Adrenal gland (tissue), 12 donors: ENCODE data around the gene MMADHC. TPM values are rescaled to one million over a fixed set of nuclear protein-coding genes. Genes with fewer than 3 reads are reported as not detected.
A peak's percentile ranks its signal among the peaks of the same experiment; 100 is the strongest.

Source experiments
- DNase-seq, 7 donors: peaks; one replicate each; pipeline ENCODE4 v3.0.0-alpha.2; 2019 to 2020
- H3K27ac ChIP-seq, 5 donors: fragments of 200-600 bp; sonication (generic) in 4 of 5; 1 replicate in 3 of 5; 2 replicates in 2 of 5; pipeline versions ENCODE4 v1.5.1 to v1.8.0; 2016 to 2020; ENCODE audit warnings: mild to moderate bottlenecking in 1 of 5
- H3K27me3 ChIP-seq: fragments of 200-600 bp; 2 replicates; pipeline ENCODE4 v1.8.0; 2021
- H3K36me3 ChIP-seq, 2 donors: fragments of 200-600 bp; replicated peaks in 1 of 2; 1 replicate in 1 of 2; 2 replicates in 1 of 2; pipeline versions ENCODE4 v1.5.1 to v1.8.0; 2018 to 2022
- H3K4me1 ChIP-seq, 2 donors: fragments of 200-600 bp; replicated peaks in 1 of 2; 1 replicate in 1 of 2; 2 replicates in 1 of 2; pipeline versions ENCODE4 v1.5.1 to v1.8.0; 2018 to 2021
- H3K4me3 ChIP-seq, 4 donors: fragments of 200-600 bp; sonication (generic) in 3 of 4; one replicate each; pipeline ENCODE4 v1.5.1; 2016 to 2018
- H3K9me3 ChIP-seq, 3 donors: fragments of 200-600 bp; sonication (generic) in 1 of 3; replicated peaks in 1 of 3; 1 replicate in 2 of 3; 2 replicates in 1 of 3; pipeline versions ENCODE4 v1.5.1 to v1.8.0; 2016 to 2021
- POLR2A ChIP-seq, 2 donors: fragments of 450-650 bp; IDR thresholded peaks; one replicate each; pipeline ENCODE4 v1.6.1; 2017; ENCODE audit warnings: antibody characterized with exemption in 2 of 2, mild to moderate bottlenecking in 2 of 2, moderate library complexity in 1 of 2
- WGBS, 4 donors: extraction: QIAGEN DNeasy Blood & Tissue Kit in 2 of 4; methylation state at CpG; one replicate each; pipeline versions ENCODE4 v1.1.5 to v1.1.7; 2013 to 2017; 5-methylcytosine and 5-hydroxymethylcytosine counted together
- intact Hi-C, 2 donors: fragments of 100-400 bp; cut with DNase I; formaldehyde crosslinking; loops; one replicate each; pipeline versions ENCODE4 v1.14.1 to v1.15.0; 2022 to 2023
- polyA plus RNA-seq, 3 donors: library from polyadenylated mRNA; stranded (reverse); fragments of 200-250 nt in 2 of 3; fragments of 350-450 nt in 1 of 3; fragmentation: Illumina TruSeq in 1 of 3; extraction: RNeasy Lipid Tissue Mini Kit (QIAGEN cat#74804) in 1 of 3; gene quantifications; one replicate each; pipeline ENCODE4 v1.2.3, GENCODE V29; 2013 to 2014
- total RNA-seq, 9 donors: library from RNA; depleted of rRNA in 4 of 9; stranded (reverse); fragments of >200 nt in 4 of 9; fragments of 120-200 nt in 1 of 9; fragmentation: NEBNext Ultra II Directional in 1 of 9; extraction: Animal tissue kit (Norgen Biotek cat#: 25700) in 1 of 9; gene quantifications; one replicate each; pipeline versions ENCODE4 v1.1.0 to v1.2.4, GENCODE V29; 2013 to 2023
- TF ChIP-seq, protein P1 (sequence below), 6 experiments: fragments of 450-650 bp in 4 of 6; fragments of 200-600 bp in 2 of 6; sonication (generic) in 1 of 6; IDR thresholded peaks; 1 replicate in 5 of 6; 2 replicates in 1 of 6; pipeline versions ENCODE4 v1.5.1 to v1.8.0; 2016 to 2021; ENCODE audit warnings: antibody characterized with exemption in 6 of 6, mild to moderate bottlenecking in 2 of 6, moderate library complexity in 1 of 6
- donor health status: healthy with polysubstance abuse.
- donor health status: Bipolar disorder and iron deficiency.
- donor health status: DM: yes; HTN: yes; CAD: no.
- donor health status: DM: no; HTN: no; CAD: no.
- donor health status: DM: no; HTN: no; CAD: no.
- donor health status: DM: yes; HTN: yes; CAD: no.

The MMADHC gene
- total and polyA plus RNA-seq, 12 donors = 28.0 to 179 (median 91.0) TPM

DNA sequence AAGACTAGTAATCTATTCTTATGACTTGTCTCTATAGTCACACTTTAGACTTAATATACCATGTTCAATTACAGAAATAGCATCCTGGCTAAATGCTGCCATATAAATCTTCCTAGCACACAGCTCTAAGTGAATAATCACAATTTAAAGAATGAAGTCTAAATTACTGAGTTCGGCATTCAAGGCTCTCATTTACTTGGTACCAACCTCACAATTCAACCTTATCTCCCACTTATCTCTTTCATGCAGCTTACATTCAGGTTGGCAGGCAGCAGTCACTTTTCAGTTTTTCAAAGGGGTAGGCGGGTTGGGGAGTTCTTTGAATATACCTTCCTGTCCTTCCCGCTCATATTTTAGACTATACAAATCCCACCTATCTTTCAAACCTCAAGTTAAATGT, 1.5 kb downstream of the MMADHC start:
- Histone ChIP-seq H3K27ac (no peak overlapping the region), H3K4me3 (peak overlapping the region in 1 of 4 donors; percentile 97), H3K27me3 (no peaks in the 10 kb centered on the region), H3K4me1 (peaks cover 26 to 45% of the 10 kb centered on the region in 2 donors), H3K36me3 (peaks cover 0 to 15% of the 10 kb centered on the region in 2 donors), H3K9me3 (no peaks in the 10 kb centered on the region)
- 62 to 73% (median 69%) methylated on average over 3 of the region's 3 CpGs for WGBS, 4 donors
- no peak for DNase-seq
- TF ChIP-seq, protein P1, sequence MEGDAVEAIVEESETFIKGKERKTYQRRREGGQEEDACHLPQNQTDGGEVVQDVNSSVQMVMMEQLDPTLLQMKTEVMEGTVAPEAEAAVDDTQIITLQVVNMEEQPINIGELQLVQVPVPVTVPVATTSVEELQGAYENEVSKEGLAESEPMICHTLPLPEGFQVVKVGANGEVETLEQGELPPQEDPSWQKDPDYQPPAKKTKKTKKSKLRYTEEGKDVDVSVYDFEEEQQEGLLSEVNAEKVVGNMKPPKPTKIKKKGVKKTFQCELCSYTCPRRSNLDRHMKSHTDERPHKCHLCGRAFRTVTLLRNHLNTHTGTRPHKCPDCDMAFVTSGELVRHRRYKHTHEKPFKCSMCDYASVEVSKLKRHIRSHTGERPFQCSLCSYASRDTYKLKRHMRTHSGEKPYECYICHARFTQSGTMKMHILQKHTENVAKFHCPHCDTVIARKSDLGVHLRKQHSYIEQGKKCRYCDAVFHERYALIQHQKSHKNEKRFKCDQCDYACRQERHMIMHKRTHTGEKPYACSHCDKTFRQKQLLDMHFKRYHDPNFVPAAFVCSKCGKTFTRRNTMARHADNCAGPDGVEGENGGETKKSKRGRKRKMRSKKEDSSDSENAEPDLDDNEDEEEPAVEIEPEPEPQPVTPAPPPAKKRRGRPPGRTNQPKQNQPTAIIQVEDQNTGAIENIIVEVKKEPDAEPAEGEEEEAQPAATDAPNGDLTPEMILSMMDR (IDR thresholded peaks at IDR 0.05) = no peak
- no peak for TF ChIP-seq POLR2A (IDR thresholded peaks at IDR 0.05)
- intact Hi-C loops = no loop called here

DNA sequence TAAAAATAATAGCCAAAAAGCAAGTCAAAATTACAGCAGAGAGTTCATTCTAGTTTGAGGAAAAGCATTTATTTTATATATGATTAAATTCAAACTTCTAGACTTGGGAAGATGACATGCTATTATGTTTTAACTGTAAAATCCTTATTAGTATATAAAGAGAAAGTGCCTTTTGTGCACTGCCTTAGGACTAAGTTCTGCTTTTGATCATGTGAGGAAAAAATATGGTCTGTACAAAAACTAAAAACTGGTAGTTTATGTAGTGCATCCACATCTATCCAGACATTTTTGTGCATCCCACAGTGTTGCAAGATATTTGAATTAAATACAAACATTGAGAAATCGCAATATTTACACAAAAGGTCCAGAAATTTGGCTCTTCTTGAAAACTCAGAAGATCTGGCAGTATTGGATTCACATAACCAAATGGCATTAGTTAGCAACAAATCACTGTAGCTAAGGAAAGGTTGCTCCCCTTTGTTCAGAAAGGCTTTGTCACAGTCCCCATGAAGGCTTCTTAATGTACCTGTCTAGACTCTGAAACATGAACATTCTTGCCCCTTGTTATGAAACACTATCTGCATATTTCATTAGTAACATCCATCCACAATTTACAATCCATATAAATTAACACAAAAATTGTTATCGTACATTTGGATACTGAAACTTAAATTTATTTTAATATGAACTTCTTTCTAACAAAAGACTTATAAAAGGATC, 2.2 kb downstream of the MMADHC start:
- WGBS, 4 donors = 82 to 96% (median 90%) methylated on average over 2 of the region's 2 CpGs
- Histone ChIP-seq H3K4me3 (peak overlapping the region in 1 of 4 donors; percentile 97), H3K27me3 (no peaks in the 10 kb centered on the region), H3K27ac (peak overlapping the region in 1 of 5 donors; percentile 2), H3K36me3 (peaks cover 0 to 20% of the 10 kb centered on the region in 2 donors), H3K4me1 (peaks cover 26 to 53% of the 10 kb centered on the region in 2 donors), H3K9me3 (no peaks in the 10 kb centered on the region)
- TF ChIP-seq, protein P1 (IDR thresholded peaks at IDR 0.05) = no peak
- TF ChIP-seq POLR2A (IDR thresholded peaks at IDR 0.05) = no peak
- intact Hi-C loops = no loop called here
- DNase-seq = no peak

DNA sequence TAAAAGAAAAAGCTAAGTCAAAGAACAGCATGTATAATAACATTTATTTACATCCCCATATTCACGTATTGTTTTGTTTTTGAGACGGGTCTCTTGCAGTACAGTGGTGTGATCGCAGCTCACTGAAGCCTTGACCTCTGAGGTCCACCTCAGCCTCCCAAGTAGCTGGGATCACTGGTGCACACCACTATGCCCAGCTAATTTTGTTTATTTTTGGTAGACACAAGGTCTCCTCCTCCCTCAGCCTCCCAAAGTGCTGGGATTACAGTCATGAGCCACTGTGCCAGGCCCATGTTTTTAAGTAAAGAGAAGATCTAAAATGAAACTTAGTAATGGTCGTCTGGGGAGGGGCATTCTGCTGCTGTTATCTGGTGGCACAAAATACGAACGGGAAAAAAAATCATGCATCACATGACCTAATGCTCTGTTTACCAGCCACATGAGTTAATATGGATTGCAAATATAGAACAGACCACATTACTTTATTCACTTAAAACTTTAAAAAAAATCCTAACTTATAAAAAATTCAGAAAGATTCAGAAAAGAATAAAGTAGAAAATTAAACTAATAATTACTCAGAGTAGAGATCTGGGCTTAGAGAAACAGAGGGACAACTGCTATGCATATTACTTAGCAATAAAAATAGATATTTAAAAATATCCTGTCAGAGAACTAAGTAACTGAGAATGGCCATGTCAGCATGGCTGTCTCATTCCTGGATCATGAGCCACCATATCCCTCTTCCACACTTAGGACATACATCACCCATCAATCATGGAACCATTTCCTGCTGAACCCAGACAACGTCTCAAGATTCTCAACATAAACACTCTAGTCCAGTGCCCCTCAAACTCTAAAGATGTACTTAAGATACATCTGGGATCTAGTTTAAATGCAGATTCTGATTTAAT, 7.3 kb downstream of the MMADHC start:
- Histone ChIP-seq H3K9me3 (no peaks in the 10 kb centered on the region), H3K4me1 (peaks cover 14 to 55% of the 10 kb centered on the region in 2 donors), H3K36me3 (peaks cover 0 to 62% of the 10 kb centered on the region in 2 donors), H3K4me3 (no peak overlapping the region), H3K27me3 (no peaks in the 10 kb centered on the region), H3K27ac (no peak overlapping the region)
- WGBS, 4 donors = 63 to 72% (median 71%) methylated on average over 7 of the region's 7 CpGs
- TF ChIP-seq, protein P1 (IDR thresholded peaks at IDR 0.05) = no peak
- no peak for TF ChIP-seq POLR2A (IDR thresholded peaks at IDR 0.05)
- no peak for DNase-seq
- intact Hi-C loops = no loop called here

GRCh38 chr2:149577269-149577668, 10.3 kb downstream of the MMADHC start:
- intact Hi-C loops = no loop called here
- no peaks in the 10 kb centered on the region for H3K27me3 ChIP-seq
- no peak for TF ChIP-seq POLR2A (IDR thresholded peaks at IDR 0.05)
- TF ChIP-seq, protein P1 (IDR thresholded peaks at IDR 0.05) = no peak
- 90 to 96% (median 94%) methylated on average over 2 of the region's 2 CpGs for WGBS, 4 donors
- DNase-seq = no peak
- H3K9me3 ChIP-seq = no peaks in the 10 kb centered on the region
- peaks cover 3 to 36% of the 10 kb centered on the region in 2 donors for H3K4me1 ChIP-seq
- H3K36me3 ChIP-seq = peaks cover 0 to 72% of the 10 kb centered on the region in 2 donors
- no peak overlapping the region for H3K4me3 ChIP-seq
- H3K27ac ChIP-seq = no peak overlapping the region
